Left lung (tissue), 14 donors: ENCODE data around the gene PPP1R3F. TPM values are rescaled to one million over a fixed set of nuclear protein-coding genes. Genes with fewer than 3 reads are reported as not detected.

ENCODE experiments used
- ATAC-seq: fragments of 200-7000 bp; cut with Tn5 transposase; one replicate; pipeline ENCODE4 v1.9.1; 2020; ENCODE audit warnings: moderate library complexity
- DNase-seq, 4 donors: peaks; one replicate each; pipeline ENCODE4 v3.0.0-alpha.2; 2013 to 2020
- H3K27ac ChIP-seq, 2 donors: fragments of 200-600 bp; sonication (generic) in 1 of 2; one replicate each; pipeline versions ENCODE4 v1.5.0 to v1.8.0; 2020 to 2021
- H3K27me3 ChIP-seq, 2 donors: fragments of 200-600 bp; sonication (generic) in 1 of 2; one replicate each; pipeline versions ENCODE4 v1.5.0 to v1.8.0; 2020 to 2021
- H3K36me3 ChIP-seq, 2 donors: fragments of 200-600 bp; sonication (generic) in 1 of 2; one replicate each; pipeline versions ENCODE4 v1.5.0 to v1.8.0; 2020 to 2021
- H3K4me1 ChIP-seq, 2 donors: fragments of 200-600 bp; one replicate each; pipeline ENCODE4 v1.8.0; 2021
- H3K4me3 ChIP-seq, 2 donors: fragments of 200-600 bp; sonication (generic) in 1 of 2; one replicate each; pipeline versions ENCODE4 v1.5.0 to v1.8.0; 2020 to 2021; ENCODE audit warnings: mild to moderate bottlenecking in 1 of 2
- H3K9me3 ChIP-seq, 2 donors: fragments of 200-600 bp; sonication (generic) in 1 of 2; one replicate each; pipeline versions ENCODE4 v1.5.0 to v1.8.0; 2020 to 2021
- CTCF ChIP-seq, 2 donors: fragments of 200-600 bp; sonication (generic) in 1 of 2; IDR thresholded peaks; one replicate each; pipeline versions ENCODE4 v1.5.0 to v1.8.0; 2021; ENCODE audit warnings: antibody characterized with exemption in 2 of 2
- intact Hi-C, 2 donors: fragments of 100-400 bp; cut with DNase I; formaldehyde crosslinking; loops; one replicate each; pipeline versions ENCODE4 v1.11.2 to v1.14.2; 2022
- long read RNA-seq, 12 donors: library from polyadenylated mRNA in 2 of 12; unstranded in 2 of 12; transcript quantifications; one replicate each; pipeline ENCODE4 v2.0.0 and lab custom pipeline, GENCODE V29; 2019 to 2026
- polyA plus RNA-seq, 6 donors: library from polyadenylated mRNA; unstranded; fragments of 120-200 nt; gene quantifications; one replicate each; pipeline ENCODE4 v1.2.1, GENCODE V29; 2013; ENCODE audit not compliant: insufficient read length in 6 of 6
- total RNA-seq, 2 donors: library from RNA; stranded (reverse); fragmentation: NEBNext Ultra II Directional; extraction: Animal tissue kit (Norgen Biotek cat#: 25700); gene quantifications; one replicate each; pipeline ENCODE4 v1.2.1, GENCODE V29; 2021
- donor health status: DM: no; HTN: yes; CAD: no.
- donor health status: DM: no; HTN: no; CAD: no.

The PPP1R3F gene, protein sequence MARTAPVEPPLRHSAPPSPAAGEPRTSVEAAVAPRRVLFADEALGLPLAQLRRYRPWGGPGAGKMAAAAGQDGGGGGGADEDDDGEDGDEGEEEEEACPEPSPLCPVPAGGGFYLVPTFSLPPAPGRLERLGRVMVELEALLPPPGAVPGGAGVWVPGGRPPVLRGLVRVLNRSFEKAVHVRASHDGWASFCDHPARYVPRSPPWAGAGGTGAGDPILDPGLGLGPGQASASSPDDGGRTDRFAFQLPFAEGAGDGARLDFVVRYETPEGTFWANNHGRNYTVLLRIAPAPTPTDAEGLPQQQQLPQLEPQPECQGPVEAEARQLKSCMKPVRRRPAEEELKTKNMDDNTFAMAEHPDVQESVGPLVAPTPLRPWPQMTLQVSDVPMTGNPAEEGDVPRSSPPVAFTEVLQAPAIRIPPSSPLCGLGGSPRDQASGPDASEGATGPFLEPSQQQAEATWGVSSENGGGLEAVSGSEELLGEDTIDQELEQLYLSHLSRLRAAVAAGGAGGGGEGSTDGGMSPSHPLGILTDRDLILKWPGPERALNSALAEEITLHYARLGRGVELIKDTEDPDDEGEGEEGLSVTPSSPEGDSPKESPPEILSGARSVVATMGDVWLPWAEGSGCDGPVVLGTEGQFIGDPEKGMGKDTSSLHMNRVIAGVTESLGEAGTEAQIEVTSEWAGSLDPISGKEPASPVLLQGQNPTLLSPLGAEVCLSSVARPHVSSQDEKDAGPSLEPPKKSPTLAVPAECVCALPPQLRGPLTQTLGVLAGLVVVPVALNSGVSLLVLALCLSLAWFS
- 1 to 10 TPM; 4.5 to 5.0 TPM for total RNA-seq
- polyA plus RNA-seq, result 1 to 10 TPM; 5.5 to 7.5 (median 6.5) TPM
- long read RNA-seq, donor 1, result 0 reads
- long read RNA-seq, donor 2, partial matches to known transcripts, result 0 of 2 reads
- long read RNA-seq, donor 2, other reads (novel, unspliced or antisense), result 0 of 2 reads
- long read RNA-seq, donor 3, result 0 reads
- long read RNA-seq, donor 4, partial matches to known transcripts, result 0 of 1 reads
- long read RNA-seq, donor 4, other reads (novel, unspliced or antisense), result 1 of 1 reads
- long read RNA-seq, donor 5, result 0 reads
- long read RNA-seq, donor 6, partial matches to known transcripts, result 0 of 1 reads
- long read RNA-seq, donor 6, other reads (novel, unspliced or antisense), result 0 of 1 reads
- long read RNA-seq, donor 7, result 0 reads
- long read RNA-seq, donor 8, result 0 reads
- long read RNA-seq, donor 9, result 0 reads
- long read RNA-seq, donor 10, partial matches to known transcripts, result 0 of 4 reads
- long read RNA-seq, donor 10, other reads (novel, unspliced or antisense), result 4 of 4 reads
- long read RNA-seq, donor 11, transcript PPP1R3F-201 (4 exons, 3,421 nt), result major isoform, 7 of 7 reads
- long read RNA-seq, donor 11, partial matches to known transcripts, result 0 of 7 reads
- long read RNA-seq, donor 11, other reads (novel, unspliced or antisense), result 0 of 7 reads
- long read RNA-seq, donor 12, partial matches to known transcripts, result 0 of 1 reads
- long read RNA-seq, donor 12, other reads (novel, unspliced or antisense), result 0 of 1 reads

DNA sequence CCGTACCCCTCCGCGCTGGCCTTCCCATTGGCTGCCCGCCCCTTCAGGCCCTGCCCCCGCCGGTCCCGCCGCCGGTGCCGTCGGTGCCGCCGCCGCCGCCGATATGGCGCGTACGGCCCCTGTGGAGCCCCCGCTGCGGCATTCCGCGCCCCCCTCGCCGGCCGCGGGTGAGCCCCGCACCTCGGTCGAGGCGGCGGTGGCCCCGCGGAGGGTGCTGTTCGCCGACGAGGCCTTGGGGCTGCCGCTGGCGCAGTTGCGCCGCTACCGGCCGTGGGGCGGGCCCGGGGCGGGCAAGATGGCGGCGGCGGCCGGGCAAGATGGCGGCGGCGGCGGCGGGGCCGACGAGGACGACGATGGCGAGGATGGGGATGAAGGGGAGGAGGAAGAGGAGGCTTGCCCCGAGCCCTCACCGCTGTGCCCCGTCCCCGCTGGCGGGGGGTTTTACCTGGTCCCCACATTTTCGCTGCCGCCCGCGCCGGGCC is at the start of gene PPP1R3F:
PPP1R3F (plus strand) TSS at position 27 of the 482 bp plus-strand sequence; CDS start at position 104, 77 bp downstream.
- ATAC-seq (peak; percentile 5), DNase-seq (peak in 1 of 4 donors; percentile 40)
- TF ChIP-seq CTCF (IDR thresholded peaks at IDR 0.05), result no peak
- peak within 1 kb of the TSS; percentile 45 to 67 for H3K4me3 ChIP-seq
- no peaks in the 10 kb centered on the region for H3K9me3 ChIP-seq
- no peaks in the 10 kb centered on the region for H3K27me3 ChIP-seq
- no peaks in the 10 kb centered on the region for H3K36me3 ChIP-seq
- peaks cover 7 to 29% of the 10 kb centered on the region in 2 donors for H3K4me1 ChIP-seq
- H3K27ac ChIP-seq, result peak within 1 kb of the TSS; percentile 85 to 92
- intact Hi-C loops, result no loop called here

DNA sequence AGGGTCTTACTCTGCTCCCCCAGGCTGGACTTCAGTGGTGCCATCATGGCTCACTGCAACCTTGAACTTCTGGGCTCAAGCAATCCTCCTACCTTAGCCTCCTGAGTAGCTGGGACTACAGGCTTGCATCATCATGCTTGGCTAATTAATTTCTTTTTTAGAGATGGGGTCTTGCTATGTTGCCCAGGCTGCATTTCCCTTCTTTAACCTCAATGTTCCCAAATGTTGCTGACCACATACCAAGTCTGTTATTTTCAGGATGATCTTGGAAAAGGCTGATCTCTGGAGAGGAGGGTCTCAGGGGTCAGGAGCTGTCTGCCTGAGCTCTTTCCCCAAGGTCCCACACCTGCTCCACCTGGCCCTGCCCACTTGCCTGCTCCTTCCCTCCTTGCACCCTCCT is 49.5 kb upstream of the PPP1R3F start:
- DNase-seq, result no peak

DNA sequence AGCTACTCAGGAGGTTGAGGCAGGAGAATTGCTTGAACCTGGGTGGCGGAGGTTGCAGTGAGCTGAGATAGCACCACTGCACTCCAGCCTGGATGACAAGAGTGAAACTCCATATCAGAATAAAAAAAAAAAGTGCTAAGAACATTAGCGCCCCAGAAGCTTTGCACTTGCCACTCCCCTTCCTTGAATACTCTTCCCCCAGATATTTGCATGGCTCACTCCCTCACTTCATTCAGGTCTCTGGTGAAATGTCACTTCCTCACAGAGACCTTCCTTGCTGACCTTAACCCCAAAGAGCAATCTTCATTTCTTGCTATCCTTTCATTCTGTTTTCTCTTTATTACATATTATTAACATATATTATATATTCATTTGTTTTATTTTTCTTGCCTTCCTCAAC is 47.7 kb upstream of the PPP1R3F start:
- H3K27me3 ChIP-seq, result no peaks in the 10 kb centered on the region

More for the DNA sequence above, 49.5 kb upstream of the PPP1R3F start:
- Histone ChIP-seq H3K4me3 (no peak overlapping the region), H3K36me3 (no peaks in the 10 kb centered on the region), H3K4me1 (no peaks in the 10 kb centered on the region), H3K27ac (no peak overlapping the region), H3K9me3 (no peaks in the 10 kb centered on the region), H3K27me3 (no peaks in the 10 kb centered on the region)
- no peak for TF ChIP-seq CTCF (IDR thresholded peaks at IDR 0.05)
- intact Hi-C loops, result no loop called here
- no peak for ATAC-seq

DNA sequence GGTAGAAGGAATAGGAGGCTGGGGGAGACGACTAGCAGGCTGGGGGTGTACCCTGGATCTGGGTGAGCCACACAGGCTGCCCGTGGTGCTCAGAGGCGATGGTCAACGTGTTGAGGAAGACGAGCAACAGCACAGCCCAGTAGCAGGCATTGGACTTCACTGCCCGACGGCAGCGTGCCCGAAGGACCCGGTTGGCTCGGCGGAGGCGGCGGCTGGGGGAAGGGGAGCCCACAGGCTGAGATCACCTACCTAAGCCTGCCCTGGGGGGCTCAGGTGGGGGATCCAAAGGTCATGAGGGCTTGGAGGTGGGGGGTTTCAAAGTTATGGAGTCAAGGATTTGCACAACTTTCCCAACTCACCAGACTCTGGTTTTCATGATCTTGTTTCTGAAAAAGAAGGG is 43.7 kb upstream of the PPP1R3F start:
- Histone ChIP-seq H3K9me3 (no peaks in the 10 kb centered on the region), H3K4me3 (no peak overlapping the region), H3K4me1 (no peaks in the 10 kb centered on the region), H3K27ac (no peak overlapping the region), H3K36me3 (no peaks in the 10 kb centered on the region), H3K27me3 (no peaks in the 10 kb centered on the region)
- intact Hi-C loops, result no loop called here
- ATAC-seq (no peak), DNase-seq (no peak)
- no peak for TF ChIP-seq CTCF (IDR thresholded peaks at IDR 0.05)

More for the DNA sequence above, 47.7 kb upstream of the PPP1R3F start:
- DNase-seq, result no peak
- no peak for ATAC-seq
- Histone ChIP-seq H3K4me3 (no peak overlapping the region), H3K36me3 (no peaks in the 10 kb centered on the region), H3K9me3 (no peaks in the 10 kb centered on the region), H3K4me1 (no peaks in the 10 kb centered on the region), H3K27ac (no peak overlapping the region)
- intact Hi-C loops, result no loop called here
- TF ChIP-seq CTCF (IDR thresholded peaks at IDR 0.05), result no peak
